HG02884 (cell line): ENCODE results near the gene ACAD8.
"Not testable (repeated sequence)": the region's sequence is repeated elsewhere in the genome, so short reads cannot be mapped to it uniquely, and the experiment has no call there.

Source experiments
- ATAC-seq: cut with Tn5 transposase; IDR thresholded peaks from one replicate; pipeline ENCODE4 v1.9.1; 2021; ENCODE audit warnings: mild to moderate bottlenecking, moderate library complexity; ENCODE audit not compliant: unreplicated experiment

The ACAD8 gene

DNA sequence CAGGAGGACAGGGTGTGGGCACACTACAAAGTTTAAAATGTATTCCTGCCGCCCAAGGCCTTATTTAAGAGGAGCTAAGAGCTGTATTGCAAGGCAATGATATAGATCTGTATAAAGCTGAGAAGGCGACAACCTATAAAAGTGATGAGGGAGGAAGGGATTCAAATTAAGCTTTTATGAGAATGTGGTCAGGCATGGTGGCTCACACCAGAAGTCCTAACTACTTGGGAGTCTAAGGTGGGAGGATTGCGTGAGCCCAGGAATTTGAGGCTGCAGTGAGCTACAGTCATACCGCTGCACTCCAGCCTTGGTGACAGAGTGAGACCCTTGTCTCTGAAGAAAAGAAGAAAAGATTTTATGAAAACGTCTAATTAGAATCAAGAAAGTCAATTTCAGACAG, 13.1 kb downstream of the ACAD8 start:
- ATAC-seq: no peak

DNA sequence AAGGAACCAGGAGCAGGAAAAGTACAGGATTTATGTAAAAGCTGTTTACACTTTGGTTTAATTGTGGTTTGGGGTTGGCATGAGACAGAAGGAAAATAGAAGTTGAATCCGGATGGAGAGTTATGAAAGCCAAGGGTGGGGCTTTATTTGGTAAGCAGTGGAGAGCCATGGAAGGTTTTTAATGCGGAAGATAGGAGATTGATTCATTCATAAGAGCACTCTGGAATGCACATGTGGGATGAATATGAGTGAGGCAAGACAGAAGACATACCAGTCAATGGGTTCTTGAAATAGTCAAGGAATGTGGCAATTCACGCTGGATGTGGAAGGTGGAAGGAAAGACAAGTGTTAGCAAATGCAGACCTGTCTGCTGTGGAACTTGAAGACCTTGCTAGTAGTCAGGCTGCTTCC, 13.5 kb downstream of the ACAD8 start:
- ATAC-seq: no peak

DNA sequence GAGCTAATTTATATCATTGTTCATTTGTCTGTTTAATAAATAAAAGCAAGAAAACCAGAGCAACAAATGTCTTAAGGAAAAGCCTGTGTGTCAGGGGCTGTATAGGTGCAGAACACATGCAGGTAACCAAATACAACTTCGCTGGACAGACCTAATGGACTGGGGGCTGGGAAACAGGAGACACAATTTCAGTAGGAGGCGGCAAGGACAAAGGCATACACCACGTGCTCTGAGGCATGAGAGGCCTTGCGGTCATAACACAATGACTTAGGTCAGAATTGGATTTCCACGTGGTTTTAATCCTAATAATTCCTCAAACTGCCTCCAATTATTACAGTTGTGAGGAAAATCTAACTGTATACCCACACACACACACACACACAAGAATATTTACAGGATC, 14.1 kb downstream of the ACAD8 start:
- ATAC-seq: no peak

- no peak for ATAC-seq
Observed at GRCh38 chr11:134267966-134268365, 14.6 kb downstream of the ACAD8 start.

DNA sequence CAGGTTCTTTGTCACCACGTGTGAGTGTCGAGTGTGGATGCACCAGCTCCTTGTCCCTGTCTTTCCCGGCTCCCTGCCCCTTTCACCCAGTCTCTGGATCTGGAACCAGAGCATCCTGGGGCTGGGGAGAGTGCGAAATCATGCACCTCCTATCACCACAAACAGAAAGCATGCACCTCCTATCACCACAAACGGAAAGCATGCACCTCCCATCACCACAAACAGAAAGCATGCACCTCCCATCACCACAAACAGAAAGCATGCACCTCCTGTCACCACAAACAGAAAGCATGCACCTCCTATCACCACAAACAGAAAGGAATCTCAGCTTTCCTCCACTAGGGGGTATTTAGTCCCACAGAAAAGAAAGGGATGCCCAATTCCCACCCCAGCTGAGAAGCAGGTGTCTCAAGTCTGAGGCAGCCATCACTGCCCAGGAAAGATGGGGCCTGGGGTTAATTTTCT, 16.9 kb downstream of the ACAD8 start:
- peak; percentile 55 for ATAC-seq

GRCh38 chr11:134271978-134272377, 18.6 kb downstream of the ACAD8 start:
- ATAC-seq: no peak

DNA sequence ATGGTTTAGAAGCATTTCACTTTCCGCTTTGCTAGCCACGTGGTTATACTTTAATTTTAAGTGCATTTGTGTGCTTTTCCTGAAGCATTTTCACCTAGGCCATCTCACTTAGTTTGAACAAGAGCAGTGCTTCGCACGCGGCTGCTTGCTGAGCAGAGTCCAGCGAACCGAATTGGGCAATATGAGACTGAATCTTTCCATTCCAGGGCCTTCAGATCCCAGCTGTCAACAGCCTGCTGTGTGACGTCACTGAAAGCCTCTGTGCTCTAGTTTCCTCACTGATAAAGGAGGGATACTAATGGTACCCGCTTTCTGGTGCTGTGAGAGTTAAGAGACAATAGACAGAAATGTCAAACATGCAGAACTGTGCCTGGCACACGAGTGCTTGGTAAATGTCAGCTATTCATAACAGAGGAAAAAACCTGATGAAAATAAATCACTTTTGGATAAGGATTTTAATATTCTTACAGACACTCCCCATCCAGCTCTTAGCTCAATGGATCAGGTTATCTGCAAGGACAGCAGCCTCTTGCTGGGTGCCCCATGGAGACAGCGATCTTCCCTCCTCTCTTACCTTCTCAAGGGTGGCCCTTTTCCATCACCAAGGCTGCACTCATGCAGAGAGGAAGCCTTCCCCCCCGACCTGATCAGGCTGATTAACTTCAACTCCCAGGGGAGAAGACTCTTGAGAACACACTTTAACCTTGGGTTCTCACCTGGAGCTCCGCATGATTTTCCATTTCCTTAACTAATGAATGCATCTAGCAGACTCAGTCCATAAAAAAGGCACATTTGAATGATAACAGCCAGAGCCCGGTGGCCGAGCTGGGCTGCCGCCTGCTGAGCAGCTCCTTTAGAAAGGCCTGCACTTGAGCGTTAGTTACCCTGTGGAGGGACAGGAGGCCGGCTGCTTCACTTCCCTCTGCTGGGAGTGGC, 19.3 kb downstream of the ACAD8 start:
- no peak for ATAC-seq

GRCh38 chr11:134273317-134273712, 19.9 kb downstream of the ACAD8 start:
- ATAC-seq: no peak

- no peak for ATAC-seq
Observed at GRCh38 chr11:134275188-134275533, 21.8 kb downstream of the ACAD8 start.

DNA sequence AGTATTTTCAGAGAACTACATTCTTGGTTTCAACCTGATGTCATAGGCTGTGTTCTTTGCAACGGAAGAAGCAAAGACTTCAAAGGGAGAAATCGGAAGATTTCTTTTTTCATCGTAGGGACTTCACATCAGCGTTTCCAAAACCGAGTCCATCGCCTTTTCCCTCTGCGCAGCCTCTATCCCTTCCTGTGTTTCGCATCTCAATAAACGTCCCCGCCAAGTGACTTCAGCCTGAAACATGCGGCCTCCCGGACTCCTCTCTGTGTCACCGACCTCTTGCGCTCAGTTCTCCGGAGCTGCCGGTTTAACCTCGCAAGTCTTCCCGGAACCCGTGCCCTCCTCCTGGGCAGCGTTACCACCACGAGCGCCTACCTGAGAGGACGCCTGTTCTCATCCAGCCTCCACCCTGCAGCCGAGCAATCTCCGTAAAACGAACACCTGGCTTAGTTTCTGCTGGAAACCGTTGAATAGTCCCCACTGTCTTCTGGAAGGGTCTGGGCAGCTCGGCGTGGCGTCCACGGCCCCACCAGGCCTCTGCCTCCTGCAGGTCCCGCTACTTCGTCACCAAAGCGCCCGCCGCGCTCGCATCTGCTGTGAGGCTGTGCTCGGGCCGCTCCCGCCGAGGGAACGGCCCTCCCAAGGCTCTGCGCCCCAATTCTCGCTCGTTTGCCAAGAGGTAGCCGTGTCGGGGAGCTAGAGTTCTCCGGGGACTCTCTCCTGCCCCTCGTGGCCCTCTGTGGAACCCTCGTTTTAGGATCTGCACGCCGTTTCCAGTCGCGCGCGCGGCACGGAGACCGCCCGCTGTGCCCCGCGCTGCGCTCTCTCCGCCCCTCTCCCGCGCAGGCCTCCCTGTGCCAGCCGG, 22.4 kb downstream of the ACAD8 start, which contains the start of gene GLB1L3:
GLB1L3 (plus strand) TSS at position 846 of the 862 bp plus-strand sequence. CDS start 362 bp downstream, outside the sequence.
- ATAC-seq: peak; percentile 77

DNA sequence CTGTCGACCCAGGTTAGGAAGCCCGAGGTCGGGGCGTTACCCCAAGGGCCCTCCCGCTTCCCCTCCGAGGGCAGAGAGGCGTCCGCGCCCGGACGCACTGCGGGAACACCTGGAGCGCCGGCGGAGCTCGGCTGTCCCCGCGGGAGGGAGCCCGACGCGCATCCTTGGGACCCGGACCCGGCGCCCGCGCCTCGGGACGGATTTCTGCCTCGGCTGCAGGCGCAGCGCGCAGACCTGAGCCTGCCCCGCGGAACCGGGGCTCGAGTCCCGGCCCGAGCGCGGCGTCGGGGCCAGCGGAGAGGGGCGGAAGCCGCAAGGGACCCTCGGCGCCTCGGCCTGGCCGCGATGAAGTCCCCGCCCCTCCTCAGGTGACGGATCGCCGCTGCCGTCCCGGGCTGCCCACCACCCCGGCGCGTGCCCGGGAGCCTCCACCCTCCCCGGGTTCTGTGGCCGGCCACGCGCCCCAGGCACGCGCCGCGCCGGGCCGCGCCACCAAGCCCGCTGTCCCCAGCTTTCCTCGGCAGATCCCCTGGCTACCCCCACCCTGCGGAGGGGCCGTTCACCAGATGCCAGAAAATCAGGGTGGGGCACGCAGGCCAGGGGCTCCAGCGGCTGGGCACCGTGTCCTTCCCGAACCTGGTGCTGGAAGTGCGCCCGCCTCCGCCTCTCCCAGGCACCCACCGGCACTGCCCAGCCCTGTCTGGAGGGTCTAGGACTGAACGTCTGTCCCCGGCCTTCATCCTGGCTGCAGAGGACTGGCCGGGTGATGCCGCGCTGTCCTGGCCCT, 23.2 kb downstream of the ACAD8 start:
- no peak for ATAC-seq

DNA sequence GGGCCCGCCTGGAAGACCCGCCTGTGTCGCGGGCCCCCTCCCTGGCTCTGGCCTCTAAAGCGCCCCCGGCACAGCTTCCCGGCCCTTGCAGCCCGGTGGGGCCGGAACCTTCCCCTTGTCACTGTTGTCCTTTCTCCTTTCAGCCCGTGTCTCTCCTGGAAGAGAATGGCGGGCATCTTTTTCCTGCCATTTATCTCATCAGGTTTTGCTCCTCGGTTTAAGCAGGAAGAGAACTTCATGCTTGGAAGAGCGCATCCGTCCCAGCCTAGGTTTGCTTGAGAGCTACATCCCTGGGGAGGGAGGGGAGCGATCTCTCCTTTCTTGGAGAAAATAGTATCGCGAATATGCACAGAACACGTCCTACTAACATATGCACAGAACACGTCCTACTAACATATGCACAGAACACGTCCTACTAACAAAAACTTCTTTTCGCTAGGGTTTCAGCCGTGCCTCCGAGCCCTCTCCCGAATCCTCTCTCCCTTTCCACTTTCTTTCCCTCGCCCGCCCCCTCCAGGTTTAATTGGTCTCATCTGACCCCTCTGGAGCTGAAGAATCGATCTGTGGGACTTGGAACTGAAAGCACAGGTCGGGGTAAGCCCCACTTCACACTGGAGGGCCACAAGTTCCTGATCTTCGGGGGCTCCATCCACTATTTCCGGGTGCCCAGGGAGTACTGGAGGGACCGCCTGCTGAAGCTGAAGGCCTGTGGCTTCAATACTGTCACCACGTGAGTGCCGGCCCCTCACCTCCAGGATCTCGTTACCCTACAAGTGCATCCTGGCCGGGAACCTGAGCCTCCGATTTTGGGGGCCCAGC, 24.0 kb downstream of the ACAD8 start:
- no peak for ATAC-seq

DNA sequence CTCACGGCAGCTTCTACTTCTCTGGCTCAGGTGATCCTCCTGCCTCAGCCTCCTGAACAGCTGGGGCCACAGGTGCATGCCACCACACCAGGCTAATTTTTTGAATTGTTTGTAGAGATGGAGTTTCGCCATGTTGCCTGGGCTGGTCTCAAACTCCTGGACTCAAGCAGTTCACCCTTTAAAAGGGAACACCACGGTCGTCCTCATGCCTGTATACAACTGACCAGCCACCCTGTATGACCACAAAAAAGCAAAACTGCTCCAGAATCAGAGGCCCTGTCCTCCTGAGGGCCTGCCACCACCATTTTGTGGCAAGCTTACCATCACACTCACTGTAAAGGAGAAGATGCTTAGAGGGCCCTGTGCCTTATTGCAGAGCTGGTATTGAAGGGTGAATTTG, 25.0 kb downstream of the ACAD8 start:
- ATAC-seq: no peak

- ATAC-seq: not testable (repeated sequence)
Observed at GRCh38 chr11:134281635-134282034, 28.3 kb downstream of the ACAD8 start.

DNA sequence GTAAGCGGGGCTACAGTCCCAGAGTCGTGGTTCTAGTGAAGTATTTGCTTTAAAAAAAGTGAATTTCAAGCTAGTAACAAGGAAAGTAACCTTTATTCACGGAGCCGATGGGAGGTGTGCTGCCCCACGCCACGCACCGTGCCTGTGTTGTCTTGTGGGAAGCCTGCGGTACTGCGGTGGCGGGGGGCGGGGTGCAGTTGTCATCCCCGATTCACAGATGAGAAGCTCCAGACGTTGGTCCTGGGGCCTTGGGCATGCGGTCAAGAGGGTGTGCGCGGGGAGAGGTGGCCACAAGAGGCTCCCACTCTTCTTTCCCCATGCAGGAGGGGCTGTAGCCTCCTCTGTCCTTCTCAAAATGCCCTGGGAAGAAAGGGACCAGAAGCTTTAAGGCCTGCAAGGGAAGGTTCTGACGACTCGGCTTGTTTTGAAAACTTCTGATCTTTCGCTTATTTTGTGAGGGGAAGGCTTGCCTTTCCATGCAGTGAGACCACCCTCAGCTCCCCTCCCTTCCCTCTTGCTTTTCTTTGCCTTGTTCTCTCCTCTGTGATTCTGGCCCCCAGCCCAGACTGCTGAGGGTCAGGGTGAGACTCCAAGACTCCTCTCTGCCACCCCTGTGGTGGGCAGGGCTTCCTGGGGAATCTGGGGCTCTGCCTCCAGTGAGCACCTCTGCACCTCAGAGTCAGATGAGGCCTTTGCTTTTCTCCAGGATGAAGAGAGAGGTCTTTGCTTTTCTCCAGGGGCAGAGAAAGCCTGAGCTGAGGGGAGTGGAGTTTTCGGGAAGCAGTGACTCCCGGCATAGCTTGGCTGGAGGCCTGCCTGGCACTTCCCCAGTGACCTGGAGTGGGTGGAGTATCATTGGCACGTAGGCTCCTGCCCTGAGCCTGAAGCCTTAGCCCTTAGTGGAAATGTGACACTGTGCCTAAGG, 29.0 kb downstream of the ACAD8 start:
- no peak for ATAC-seq

GRCh38 chr11:134283461-134284230, 30.3 kb downstream of the ACAD8 start:
- ATAC-seq: no peak

DNA sequence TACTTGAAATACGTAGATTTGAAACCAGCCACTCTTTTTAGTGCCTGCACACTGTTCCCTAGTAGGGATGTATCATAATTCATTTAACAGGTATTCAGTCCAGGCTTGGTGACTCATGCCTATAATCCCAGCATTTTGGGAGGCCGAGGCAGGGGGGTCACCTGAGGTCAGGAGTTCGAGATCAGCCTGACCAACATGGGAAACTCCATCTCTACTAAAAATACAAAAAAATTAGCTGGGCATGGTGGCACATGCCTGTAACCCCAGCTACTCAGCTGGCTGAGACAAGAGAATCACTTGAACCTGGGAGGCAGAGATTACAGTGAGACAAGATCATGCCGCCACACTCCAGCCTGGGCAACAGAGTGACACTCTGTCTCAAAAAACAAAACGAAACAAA, 31.0 kb downstream of the ACAD8 start:
- not testable (repeated sequence) for ATAC-seq

DNA sequence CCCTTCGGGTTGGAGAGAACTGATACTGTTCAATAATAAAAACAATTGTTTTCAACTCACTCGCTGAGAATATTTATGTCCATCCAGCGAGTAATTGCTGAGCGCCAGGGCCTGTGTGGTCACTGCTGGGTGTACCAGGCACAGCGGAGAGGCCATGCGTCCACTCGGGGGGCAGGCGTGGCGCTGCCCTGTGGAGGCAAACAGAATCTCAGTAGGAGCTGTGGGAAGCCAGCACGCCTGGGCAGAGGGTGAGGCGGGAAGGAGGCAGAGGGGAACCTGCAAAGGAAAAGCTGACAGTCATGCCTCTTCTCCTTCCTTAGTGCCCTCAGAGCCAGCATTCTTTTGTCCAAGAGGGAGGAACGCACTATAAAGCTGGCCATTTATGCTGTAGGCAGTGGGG, 34.2 kb downstream of the ACAD8 start:
- no peak for ATAC-seq
